Left ventricle myocardium inferior (tissue), 1 donor: ENCODE measurements around the gene ADPGK. TPM values are rescaled to one million over a fixed set of nuclear protein-coding genes. Genes with fewer than 3 reads are reported as not detected.
"Not testable (repeated sequence)": the region's sequence is repeated elsewhere in the genome, so short reads cannot be mapped to it uniquely, and the experiment has no call there.

Experiments
- DNase-seq: peaks from one replicate; pipeline ENCODE4 v3.0.0-alpha.2; 2020
- H3K27ac ChIP-seq: fragments of 200-600 bp; replicated peaks from 2 replicates; pipeline ENCODE4 v1.8.0; 2021
- H3K27me3 ChIP-seq: fragments of 200-600 bp; 2 replicates; pipeline ENCODE4 v1.8.0; 2021; ENCODE audit warnings: low read depth
- H3K36me3 ChIP-seq: fragments of 200-600 bp; 2 replicates; pipeline ENCODE4 v1.8.0; 2021
- H3K4me1 ChIP-seq: fragments of 200-600 bp; 2 replicates; pipeline ENCODE4 v1.8.0; 2021
- H3K4me3 ChIP-seq: fragments of 200-600 bp; 2 replicates; pipeline ENCODE4 v1.8.0; 2021; ENCODE audit warnings: mild to moderate bottlenecking, moderate library complexity
- H3K9me3 ChIP-seq: fragments of 200-600 bp; replicated peaks from 2 replicates; pipeline ENCODE4 v1.8.0; 2021
- CTCF ChIP-seq: fragments of 200-600 bp; IDR thresholded peaks from 2 replicates; pipeline ENCODE4 v1.8.0; 2021; ENCODE audit warnings: antibody characterized with exemption, mild to moderate bottlenecking, borderline replicate concordance
- intact Hi-C: fragments of 100-400 bp; cut with micrococcal nuclease; formaldehyde crosslinking; loops from one replicate; pipeline ENCODE4 v1.11.0; 2022
- total RNA-seq: library from RNA; stranded (reverse); fragmentation: NEBNext Ultra II Directional; extraction: Animal tissue kit (Norgen Biotek cat#: 25700); gene quantifications from one replicate; pipeline ENCODE4 v1.2.1, GENCODE V29; 2021
- donor health status: DM: no; HTN: yes; CAD: no; lungs with severe emphysema.

The ADPGK gene
- total RNA-seq, 1 donor from 2014 or later, result 9.1 TPM

DNA sequence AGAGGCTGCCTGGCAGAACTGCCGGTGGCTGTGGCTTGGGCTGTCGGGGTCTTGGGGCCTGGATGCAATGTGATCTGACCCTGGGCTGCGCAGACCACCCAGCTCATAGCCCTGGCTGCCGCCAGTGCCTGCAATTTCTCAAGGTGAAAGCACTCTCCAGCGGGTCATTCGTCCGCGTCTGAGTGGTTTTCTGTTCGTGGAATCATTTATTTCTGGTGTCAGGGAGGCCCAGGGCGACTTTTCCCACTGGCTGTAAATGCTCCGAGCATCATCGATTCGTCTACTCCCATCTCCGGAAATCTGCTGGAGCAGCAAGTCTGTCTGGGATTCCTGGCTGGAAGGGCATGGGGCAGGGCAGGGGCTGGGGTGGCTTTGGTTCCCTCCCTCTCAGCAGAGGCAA is 40.6 kb upstream of the ADPGK start:
- Histone ChIP-seq H3K36me3 (no peaks in the 10 kb centered on the region), H3K4me3 (no peak overlapping the region), H3K4me1 (no peaks in the 10 kb centered on the region), H3K27me3 (peaks cover 46% of the 10 kb centered on the region), H3K9me3 (no peaks in the 10 kb centered on the region), H3K27ac (no peak overlapping the region)
- intact Hi-C loops, result no loop called here
- TF ChIP-seq CTCF, result no peak
- DNase-seq, result no peak

DNA sequence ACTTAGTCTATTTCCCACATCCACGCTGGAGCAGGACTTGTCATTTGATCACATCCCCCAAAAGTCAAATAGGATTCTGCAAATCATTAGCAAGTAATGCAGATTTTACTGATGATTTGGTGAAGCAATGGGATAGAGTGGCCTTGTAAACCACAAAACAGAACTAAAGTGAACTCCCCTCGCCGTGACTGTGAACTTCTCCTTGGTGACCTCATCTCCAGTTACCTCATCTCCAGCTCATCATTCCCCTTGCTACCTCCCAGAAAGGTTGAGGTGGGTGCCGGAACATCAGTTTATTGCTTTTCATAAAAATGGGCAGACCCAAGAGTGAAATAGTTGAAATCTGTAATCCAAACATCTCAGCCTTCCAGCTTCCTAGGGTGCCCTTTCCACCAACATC is 36.7 kb upstream of the ADPGK start:
- Histone ChIP-seq H3K4me1 (no peaks in the 10 kb centered on the region), H3K27ac (no peak overlapping the region), H3K9me3 (no peaks in the 10 kb centered on the region), H3K36me3 (no peaks in the 10 kb centered on the region), H3K27me3 (peaks cover 74% of the 10 kb centered on the region), H3K4me3 (no peak overlapping the region)
- intact Hi-C loops, result no loop called here
- TF ChIP-seq CTCF, result no peak
- no peak for DNase-seq

GRCh38 chr15:72818632-72819031 is 35.1 kb upstream of the ADPGK start:
- no peak overlapping the region for H3K27ac ChIP-seq
- no peaks in the 10 kb centered on the region for H3K4me1 ChIP-seq
- H3K27me3 ChIP-seq, result peaks cover 81% of the 10 kb centered on the region
- no peak for DNase-seq
- TF ChIP-seq CTCF, result no peak
- H3K4me3 ChIP-seq, result no peak overlapping the region
- no peaks in the 10 kb centered on the region for H3K36me3 ChIP-seq
- intact Hi-C loops, result no loop called here
- H3K9me3 ChIP-seq, result no peaks in the 10 kb centered on the region

DNA sequence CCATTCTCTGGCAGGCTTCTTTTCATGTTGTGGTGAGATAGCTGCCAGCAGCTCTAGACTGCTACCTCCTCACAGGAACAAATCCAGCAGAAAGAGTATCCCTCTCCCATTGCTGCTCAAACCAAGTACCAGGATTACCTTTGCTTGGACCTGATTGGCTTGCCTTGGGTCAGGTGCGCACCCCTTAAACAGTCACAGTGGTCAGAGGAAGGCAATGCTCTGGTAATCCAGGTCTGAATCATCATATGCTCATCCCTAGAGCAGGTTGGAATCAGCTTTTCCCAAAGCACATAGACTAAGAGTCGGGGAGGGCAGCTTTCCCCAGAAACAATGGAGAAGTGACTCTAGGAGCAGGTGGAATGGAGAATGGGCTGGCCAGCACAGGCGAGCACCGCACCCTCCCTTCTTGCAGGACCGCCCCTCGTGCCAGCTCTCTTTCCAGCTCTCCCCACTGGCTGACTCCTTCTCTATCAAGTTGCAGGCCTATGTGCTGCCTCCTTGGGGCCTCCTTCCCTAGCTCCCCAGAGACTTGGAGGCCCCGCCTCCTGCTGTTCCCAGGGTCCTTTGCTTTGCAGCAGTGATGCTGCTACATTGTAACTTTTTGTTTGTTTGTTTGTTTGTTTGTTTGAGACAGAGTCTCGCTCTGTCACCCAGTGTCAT is 29.9 kb upstream of the ADPGK start:
- no peak overlapping the region for H3K4me3 ChIP-seq
- DNase-seq, result no peak
- no peak for TF ChIP-seq CTCF
- no peaks in the 10 kb centered on the region for H3K4me1 ChIP-seq
- no peaks in the 10 kb centered on the region for H3K36me3 ChIP-seq
- H3K27ac ChIP-seq, result no peak overlapping the region
- intact Hi-C loops, result no loop called here
- H3K9me3 ChIP-seq, result no peaks in the 10 kb centered on the region
- peaks cover 70% of the 10 kb centered on the region for H3K27me3 ChIP-seq

DNA sequence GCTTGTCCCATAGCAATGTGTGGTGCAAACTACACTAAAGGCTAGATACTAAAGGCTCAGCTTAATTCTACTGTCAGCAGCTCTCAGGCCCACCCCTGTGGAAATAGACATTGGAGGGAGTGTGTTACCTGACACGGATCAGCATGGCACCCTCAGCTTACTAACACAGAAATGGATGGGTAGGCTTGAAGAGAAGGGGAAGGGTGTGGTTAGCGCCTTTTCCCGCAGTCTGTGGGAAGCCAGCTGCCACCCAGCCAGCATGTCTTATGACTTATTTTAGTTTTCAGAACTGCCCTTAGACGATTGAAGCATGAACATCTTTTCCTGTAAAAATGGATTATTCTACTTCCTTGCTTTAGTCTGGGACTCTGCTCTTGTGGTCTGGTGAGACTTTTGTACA is 25.8 kb upstream of the ADPGK start:
- no peak for DNase-seq
- Histone ChIP-seq H3K27me3 (peaks cover 50% of the 10 kb centered on the region), H3K27ac (no peak overlapping the region), H3K4me3 (no peak overlapping the region), H3K4me1 (no peaks in the 10 kb centered on the region), H3K9me3 (no peaks in the 10 kb centered on the region), H3K36me3 (no peaks in the 10 kb centered on the region)
- TF ChIP-seq CTCF, result no peak
- intact Hi-C loops, result no loop called here

- H3K9me3 ChIP-seq, H3K27ac ChIP-seq, H3K4me1 ChIP-seq, H3K4me3 ChIP-seq, DNase-seq, intact Hi-C loops, H3K36me3 ChIP-seq: not testable (repeated sequence)
- H3K27me3 ChIP-seq, result peaks cover 45% of the 10 kb centered on the region
Observed at GRCh38 chr15:72807346-72807745, 23.8 kb upstream of the ADPGK start.
